SK-N-SH (cell line): Measurements from ENCODE around the gene SYCN. TPM values are rescaled to one million over a fixed set of nuclear protein-coding genes. Genes with fewer than 3 reads are reported as not detected.

Experiments used
- CTCF ChIA-PET: fragments of 300-600, 350-600 bp; formaldehyde crosslinking; extraction: SDS; loops from one replicate; lab custom pipeline; 2021; lab: Yijun Ruan, JAX
- POLR2A ChIA-PET: fragments of 350-600 bp; sonication (Branson Sonifier 250); formaldehyde crosslinking; extraction: SDS; loops from one replicate; lab custom pipeline; 2020; ENCODE audit warnings: antibody characterized with exemption, inconsistent platforms; lab: Yijun Ruan, JAX
- DNase-seq: peaks from one replicate; pipeline ENCODE4 v3.0.0; 2012
- H2AFZ ChIP-seq: fragments of 200-600 bp; sonication (generic); 2 replicates; pipeline ENCODE4 v1.8.1; 2016; ENCODE audit warnings: antibody characterized with exemption, mild to moderate bottlenecking, low read depth
- H3F3A ChIP-seq: fragments of 200-600 bp; sonication (generic); replicated peaks from 2 replicates; pipeline ENCODE3; 2016; ENCODE audit warnings: antibody characterized with exemption, mild to moderate bottlenecking; ENCODE audit not compliant: insufficient read depth
- H3K27ac ChIP-seq, 2 experiments: fragments of 200-500 bp in 1 of 2; fragments of 200-600 bp in 1 of 2; sonication (Bioruptor generic) in 1 of 2; sonication (generic), shearing (Covaris generic) in 1 of 2; 2 replicates each; pipeline versions ENCODE4 v1.5.1 to v1.6.1; 2014 to 2016; ENCODE audit warnings: low read depth in 2 of 2, inconsistent platforms in 1 of 2, low read length in 1 of 2, mild to moderate bottlenecking in 1 of 2, mixed read lengths in 1 of 2
- H3K27me3 ChIP-seq: fragments of 200-600 bp; sonication (generic), shearing (Covaris generic); 2 replicates; pipeline ENCODE4 v1.6.1; 2016; ENCODE audit warnings: mixed run types; ENCODE audit not compliant: insufficient read depth
- H3K36me3 ChIP-seq, 2 experiments: fragments of 200-500 bp in 1 of 2; fragments of 200-600 bp in 1 of 2; sonication (Bioruptor generic) in 1 of 2; sonication (generic) in 1 of 2; replicated peaks in 1 of 2; 2 replicates each; pipeline versions ENCODE3 to v1.5.1; 2014 to 2016; ENCODE audit warnings: low read length in 1 of 2, mild to moderate bottlenecking in 1 of 2; ENCODE audit not compliant: insufficient read depth in 2 of 2, control insufficient read depth in 1 of 2
- H3K4me1 ChIP-seq, 2 experiments: fragments of 200-500 bp in 1 of 2; fragments of 200-600 bp in 1 of 2; sonication (Bioruptor generic) in 1 of 2; sonication (generic), shearing (Covaris generic) in 1 of 2; 2 replicates each; pipeline versions ENCODE4 v1.5.1 to v1.6.1; 2014 to 2016; ENCODE audit warnings: low read depth in 1 of 2, low read length in 1 of 2, mixed run types in 1 of 2; ENCODE audit not compliant: insufficient read depth in 2 of 2, control insufficient read depth in 1 of 2
- H3K4me2 ChIP-seq: fragments of 200-600 bp; sonication (generic), shearing (Covaris generic); 2 replicates; pipeline ENCODE4 v1.6.1; 2017; ENCODE audit warnings: mixed run types
- H3K4me3 ChIP-seq, 2 experiments: fragments of 200-500 bp in 1 of 2; fragments of 200-600 bp in 1 of 2; sonication (Bioruptor generic) in 1 of 2; sonication (generic), shearing (Covaris generic) in 1 of 2; 2 replicates each; pipeline versions ENCODE4 v1.5.1 to v1.8.1; 2014 to 2016; ENCODE audit warnings: low read depth in 2 of 2, inconsistent platforms in 1 of 2, low read length in 1 of 2, mild to moderate bottlenecking in 1 of 2, mixed read lengths in 1 of 2, moderate library complexity in 1 of 2
- H3K79me2 ChIP-seq: fragments of 200-600 bp; sonication (generic); 2 replicates; pipeline ENCODE4 v1.8.1; 2017; ENCODE audit warnings: mild to moderate bottlenecking; ENCODE audit not compliant: insufficient read depth
- H3K9ac ChIP-seq: fragments of 200-600 bp; sonication (generic); 2 replicates; pipeline ENCODE4 v1.6.1; 2017; ENCODE audit warnings: mixed run types
- H3K9me2 ChIP-seq: fragments of 200-600 bp; sonication (generic); 2 replicates; pipeline ENCODE4 v1.6.1; 2017; ENCODE audit warnings: mixed run types
- H3K9me3 ChIP-seq: fragments of 200-600 bp; sonication (generic); 2 replicates; pipeline ENCODE4 v1.6.1; 2017; ENCODE audit warnings: mixed run types, mild to moderate bottlenecking, moderate library complexity
- H4K20me1 ChIP-seq: fragments of 200-600 bp; sonication (generic); 2 replicates; pipeline ENCODE4 v1.6.1; 2017; ENCODE audit warnings: mild to moderate bottlenecking, mixed run types; ENCODE audit not compliant: insufficient read depth
- CHD2 ChIP-seq: fragments of 150-350 bp; IDR thresholded peaks from 2 replicates; pipeline ENCODE4 v1.6.1; 2018; ENCODE audit warnings: low read length; ENCODE audit not compliant: partially characterized antibody
- ELF1 ChIP-seq: IDR thresholded peaks from 2 replicates; pipeline ENCODE4 v1.4.0; 2012
- FOXM1 ChIP-seq: IDR thresholded peaks from 2 replicates; pipeline ENCODE4 v1.4.0; 2012; ENCODE audit warnings: low read depth, mild to moderate bottlenecking
- GABPA ChIP-seq: IDR thresholded peaks from 2 replicates; pipeline ENCODE4 v1.4.0; 2012; ENCODE audit warnings: low read depth, mild to moderate bottlenecking
- MEF2A ChIP-seq: IDR thresholded peaks from 2 replicates; pipeline ENCODE4 v1.4.0; 2012; ENCODE audit warnings: low read depth, borderline replicate concordance
- NFIC ChIP-seq: IDR thresholded peaks from 2 replicates; pipeline ENCODE4 v1.4.0; 2012; ENCODE audit warnings: borderline replicate concordance
- RAD21 ChIP-seq: IDR thresholded peaks from 2 replicates; pipeline ENCODE4 v1.6.1; 2012; ENCODE audit warnings: mild to moderate bottlenecking, low read length
- RXRA ChIP-seq: IDR thresholded peaks from 2 replicates; pipeline ENCODE4 v1.4.0; 2012; ENCODE audit warnings: low read depth, mild to moderate bottlenecking, borderline replicate concordance
- SIN3A ChIP-seq: IDR thresholded peaks from 2 replicates; pipeline ENCODE4 v1.6.1; 2012; ENCODE audit warnings: low read depth, mild to moderate bottlenecking, low read length, moderate library complexity, borderline replicate concordance
- SMC3 ChIP-seq: IDR thresholded peaks from 2 replicates; pipeline ENCODE4 v1.6.1; 2012; ENCODE audit warnings: low read depth, low read length, improper control_type of control experiment
- TEAD4 ChIP-seq: IDR thresholded peaks from 2 replicates; pipeline ENCODE4 v1.4.0; 2012; ENCODE audit warnings: mild to moderate bottlenecking, borderline replicate concordance; ENCODE audit not compliant: insufficient read depth
- WGBS: methylation state at CpG from one replicate; pipeline ENCODE4 v1.1.6; 2017; ENCODE audit warnings: low lambda C conversion rate; 5-methylcytosine and 5-hydroxymethylcytosine counted together
- polyA plus RNA-seq, 3 experiments: library from polyadenylated mRNA; depleted of rRNA; stranded (reverse); fragments of >200 nt; gene quantifications; 2 replicates each; pipeline ENCODE4 v1.2.3, GENCODE V29; 2012
- TF ChIP-seq, protein P1 (sequence below): IDR thresholded peaks from 2 replicates; pipeline ENCODE4 v1.6.1; 2012; ENCODE audit warnings: mild to moderate bottlenecking, low read depth, low read length, moderate library complexity
- TF ChIP-seq, protein P2 (sequence below): fragments of 200-600 bp; sonication (generic); IDR thresholded peaks from 2 replicates; pipeline ENCODE4 v1.6.1; 2017; ENCODE audit warnings: antibody characterized with exemption, mild to moderate bottlenecking, moderate library complexity

SYCN gene
- polyA plus RNA-seq, 1 of the 3 experiments (the other 2 are of a cell fraction): not detected

DNA sequence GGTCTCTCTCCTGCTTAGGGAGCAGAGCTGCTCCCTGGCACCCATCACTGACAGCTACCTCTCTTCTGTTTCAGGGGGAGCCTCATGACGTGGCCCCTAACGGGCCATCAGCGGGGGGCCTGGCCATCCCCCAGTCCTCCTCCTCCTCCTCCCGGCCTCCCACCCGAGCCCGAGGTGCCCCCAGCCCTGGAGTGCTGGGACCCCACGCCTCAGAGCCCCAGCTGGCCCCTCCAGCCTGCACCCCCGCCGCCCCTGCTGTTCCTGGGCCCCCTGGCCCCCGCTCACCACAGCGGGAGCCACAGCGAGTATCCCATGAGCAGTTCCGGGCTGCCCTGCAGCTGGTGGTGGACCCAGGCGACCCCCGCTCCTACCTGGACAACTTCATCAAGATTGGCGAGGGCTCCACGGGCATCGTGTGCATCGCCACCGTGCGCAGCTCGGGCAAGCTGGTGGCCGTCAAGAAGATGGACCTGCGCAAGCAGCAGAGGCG lies 30.5 kb downstream of the SYCN start:
- no peaks in the 10 kb centered on the region for H3K9me2 ChIP-seq
- H3K9me3 ChIP-seq: no peaks in the 10 kb centered on the region
- no peak overlapping the region for H2AFZ ChIP-seq
- H3F3A ChIP-seq: no peaks in the 10 kb centered on the region
- H3K4me3 ChIP-seq: no peak overlapping the region
- H3K36me3 ChIP-seq: peaks cover 4 to 40% of the 10 kb centered on the region in 2 experiments
- no peaks in the 10 kb centered on the region for H4K20me1 ChIP-seq
- H3K4me1 ChIP-seq: peaks cover 0 to 43% of the 10 kb centered on the region in 2 experiments; a peak in 1 of 4 replicates
- no peaks in the 10 kb centered on the region for H3K27me3 ChIP-seq
- ChIA-PET POLR2A (no interaction called here), CTCF (interaction anchor here (1.0 to 5.2 kb wide), 3 partner anchors 14 to 64 kb away, joined by 3 to 37 read pairs (median 14); no protein-coding TSS in a partner anchor)
- no peak for DNase-seq
- 93% methylated on average over 11 of the region's 25 CpGs for WGBS
- TF ChIP-seq CHD2 (no peak), SMC3 (no peak), FOXM1 (no peak), NFIC (no peak), RXRA (no peak), TEAD4 (no peak), ELF1 (no peak), GABPA (no peak), MEF2A (no peak), RAD21 (no peak), SIN3A (no peak)
- TF ChIP-seq, protein P1, sequence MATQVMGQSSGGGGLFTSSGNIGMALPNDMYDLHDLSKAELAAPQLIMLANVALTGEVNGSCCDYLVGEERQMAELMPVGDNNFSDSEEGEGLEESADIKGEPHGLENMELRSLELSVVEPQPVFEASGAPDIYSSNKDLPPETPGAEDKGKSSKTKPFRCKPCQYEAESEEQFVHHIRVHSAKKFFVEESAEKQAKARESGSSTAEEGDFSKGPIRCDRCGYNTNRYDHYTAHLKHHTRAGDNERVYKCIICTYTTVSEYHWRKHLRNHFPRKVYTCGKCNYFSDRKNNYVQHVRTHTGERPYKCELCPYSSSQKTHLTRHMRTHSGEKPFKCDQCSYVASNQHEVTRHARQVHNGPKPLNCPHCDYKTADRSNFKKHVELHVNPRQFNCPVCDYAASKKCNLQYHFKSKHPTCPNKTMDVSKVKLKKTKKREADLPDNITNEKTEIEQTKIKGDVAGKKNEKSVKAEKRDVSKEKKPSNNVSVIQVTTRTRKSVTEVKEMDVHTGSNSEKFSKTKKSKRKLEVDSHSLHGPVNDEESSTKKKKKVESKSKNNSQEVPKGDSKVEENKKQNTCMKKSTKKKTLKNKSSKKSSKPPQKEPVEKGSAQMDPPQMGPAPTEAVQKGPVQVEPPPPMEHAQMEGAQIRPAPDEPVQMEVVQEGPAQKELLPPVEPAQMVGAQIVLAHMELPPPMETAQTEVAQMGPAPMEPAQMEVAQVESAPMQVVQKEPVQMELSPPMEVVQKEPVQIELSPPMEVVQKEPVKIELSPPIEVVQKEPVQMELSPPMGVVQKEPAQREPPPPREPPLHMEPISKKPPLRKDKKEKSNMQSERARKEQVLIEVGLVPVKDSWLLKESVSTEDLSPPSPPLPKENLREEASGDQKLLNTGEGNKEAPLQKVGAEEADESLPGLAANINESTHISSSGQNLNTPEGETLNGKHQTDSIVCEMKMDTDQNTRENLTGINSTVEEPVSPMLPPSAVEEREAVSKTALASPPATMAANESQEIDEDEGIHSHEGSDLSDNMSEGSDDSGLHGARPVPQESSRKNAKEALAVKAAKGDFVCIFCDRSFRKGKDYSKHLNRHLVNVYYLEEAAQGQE: no peak
- TF ChIP-seq, protein P2, sequence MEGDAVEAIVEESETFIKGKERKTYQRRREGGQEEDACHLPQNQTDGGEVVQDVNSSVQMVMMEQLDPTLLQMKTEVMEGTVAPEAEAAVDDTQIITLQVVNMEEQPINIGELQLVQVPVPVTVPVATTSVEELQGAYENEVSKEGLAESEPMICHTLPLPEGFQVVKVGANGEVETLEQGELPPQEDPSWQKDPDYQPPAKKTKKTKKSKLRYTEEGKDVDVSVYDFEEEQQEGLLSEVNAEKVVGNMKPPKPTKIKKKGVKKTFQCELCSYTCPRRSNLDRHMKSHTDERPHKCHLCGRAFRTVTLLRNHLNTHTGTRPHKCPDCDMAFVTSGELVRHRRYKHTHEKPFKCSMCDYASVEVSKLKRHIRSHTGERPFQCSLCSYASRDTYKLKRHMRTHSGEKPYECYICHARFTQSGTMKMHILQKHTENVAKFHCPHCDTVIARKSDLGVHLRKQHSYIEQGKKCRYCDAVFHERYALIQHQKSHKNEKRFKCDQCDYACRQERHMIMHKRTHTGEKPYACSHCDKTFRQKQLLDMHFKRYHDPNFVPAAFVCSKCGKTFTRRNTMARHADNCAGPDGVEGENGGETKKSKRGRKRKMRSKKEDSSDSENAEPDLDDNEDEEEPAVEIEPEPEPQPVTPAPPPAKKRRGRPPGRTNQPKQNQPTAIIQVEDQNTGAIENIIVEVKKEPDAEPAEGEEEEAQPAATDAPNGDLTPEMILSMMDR: no peak
- no peak overlapping the region for H3K4me2 ChIP-seq
- no peaks in the 10 kb centered on the region for H3K79me2 ChIP-seq
- H3K9ac ChIP-seq: no peak overlapping the region
- H3K27ac ChIP-seq: no peak overlapping the region; a peak in 1 of 4 replicates
